HepG2 (cell line): ENCODE results near the gene TEX19. TPM values are rescaled to one million over a fixed set of nuclear protein-coding genes. Genes with fewer than 3 reads are reported as not detected.
A peak's percentile ranks its signal among the peaks of the same experiment; 100 is the strongest.

Experiments
- ARID4A ChIP-seq: sonication (generic); formaldehyde crosslinking; IDR thresholded peaks from 2 replicates; pipeline ENCODE4 v1.5.0; 2020; ENCODE audit warnings: mild to moderate bottlenecking, missing genetic modification reagents, borderline replicate concordance
- ATF1 ChIP-seq: IDR thresholded peaks from 2 replicates; pipeline ENCODE4 v1.6.1; 2016; ENCODE audit warnings: mild to moderate bottlenecking, control low read depth
- GLMP ChIP-seq: sonication (generic); formaldehyde crosslinking; IDR thresholded peaks from 2 replicates; pipeline ENCODE4 v1.9.0; 2021; ENCODE audit warnings: missing genetic modification reagents, mild to moderate bottlenecking, borderline replicate concordance
- HOMEZ ChIP-seq: IDR thresholded peaks from 2 replicates; pipeline ENCODE4 v1.6.1; 2016; ENCODE audit warnings: low read depth
- KLF11 ChIP-seq: IDR thresholded peaks from 2 replicates; pipeline ENCODE4 v1.6.1; 2016; ENCODE audit warnings: missing compliant biosample characterization
- KLF12 ChIP-seq: sonication (generic); formaldehyde crosslinking; IDR thresholded peaks from 2 replicates; pipeline ENCODE4 v1.4.0; 2020; ENCODE audit warnings: missing genetic modification reagents, borderline replicate concordance
- KLF9 ChIP-seq: IDR thresholded peaks from 2 replicates; pipeline ENCODE4 v1.6.1; 2016; ENCODE audit warnings: low read depth
- MBNL3 ChIP-seq: fragments of 250-450 bp; sonication (Bioruptor Pico); conservative IDR thresholded peaks from 2 replicates; pipeline ENCODE4 v1.8.0; 2022; ENCODE audit warnings: mild to moderate bottlenecking, inconsistent platforms
- NFIC ChIP-seq: IDR thresholded peaks from 2 replicates; pipeline ENCODE4 v1.6.1; 2012; ENCODE audit warnings: mild to moderate bottlenecking, low read length, inconsistent platforms
- NFYB ChIP-seq: sonication (generic); formaldehyde crosslinking; IDR thresholded peaks from 2 replicates; pipeline ENCODE4 v1.4.0; 2020; ENCODE audit warnings: missing genetic modification reagents
- REST ChIP-seq, 2 experiments: IDR thresholded peaks; 2 replicates each; pipeline ENCODE4 v1.6.1; 2011 to 2012; ENCODE audit warnings: low read length in 2 of 2, borderline replicate concordance in 1 of 2, low read depth in 1 of 2, mild to moderate bottlenecking in 1 of 2, moderate library complexity in 1 of 2
- SRF ChIP-seq: IDR thresholded peaks from 2 replicates; pipeline ENCODE4 v1.6.1; 2011; ENCODE audit warnings: mild to moderate bottlenecking, low read depth, low read length, moderate library complexity
- TAF15 ChIP-seq: fragments of 200-400 bp; formaldehyde crosslinking; IDR thresholded peaks from one replicate; pipeline ENCODE4 v1.6.1; 2018; ENCODE audit warnings: mild to moderate bottlenecking, low read depth, low read length; ENCODE audit not compliant: poor library complexity, severe bottlenecking
- TARDBP ChIP-seq: sonication (generic); formaldehyde crosslinking; IDR thresholded peaks from 2 replicates; pipeline ENCODE4 v1.8.0; 2022; ENCODE audit warnings: mild to moderate bottlenecking, missing genetic modification reagents
- TRIM22 ChIP-seq: fragments of 450-650 bp; IDR thresholded peaks from 2 replicates; pipeline ENCODE4 v1.6.1; 2017
- TSC22D2 ChIP-seq: sonication (generic); formaldehyde crosslinking; IDR thresholded peaks from 2 replicates; pipeline ENCODE4 v1.5.1; 2020; ENCODE audit warnings: missing genetic modification reagents, mild to moderate bottlenecking, borderline replicate concordance
- polyA plus RNA-seq, 8 experiments: library from polyadenylated mRNA; depleted of rRNA in 3 of 8; stranded (reverse) in 7 of 8; unstranded in 1 of 8; fragments of >200 nt; fragmentation: Illumina TruSeq in 4 of 8; extraction: Trizol in 4 of 8; gene quantifications; 2 replicates each; pipeline versions ENCODE4 v1.2.1 to v1.2.3, GENCODE V29; 2011 to 2016; ENCODE audit warnings: low read depth in 4 of 8, missing spikeins in 1 of 8, mixed read lengths in 1 of 8; ENCODE audit not compliant: insufficient read depth in 1 of 8
- total RNA-seq, 5 experiments: library from RNA; depleted of rRNA; stranded (reverse); fragments of >200 nt; fragmentation: Illumina TruSeq; extraction: Trizol; gene quantifications; 2 replicates each; pipeline ENCODE4 v1.2.3, GENCODE V29; 2016; ENCODE audit warnings: low read depth in 1 of 5

TEX19 gene
- total and polyA plus RNA-seq, 2 of the 13 experiments (the other 11 are each of a cell fraction or from before 2014, with no cell fraction given): 1.3 to 6.0 TPM

GRCh38 chr17:82412535-82413520 is 53.8 kb downstream of the TEX19 start (continued):
- TF ChIP-seq REST (IDR thresholded peaks at IDR 0.05; ENCODE audit: borderline replicate concordance in 1 of 2, low read depth in 1 of 2, low read length in 2 of 2) (no peak), TARDBP (peak; percentile 51; the same call in 1 of the 2 replicates), MBNL3 (CRISPR knock-in tag) (no peak), HOMEZ (CRISPR knock-in tag) (no peak), ARID4A (CRISPR knock-in tag) (no peak; the same call in 1 of the 2 replicates), NFIC (peak; percentile 81), KLF11 (CRISPR knock-in tag) (no peak), TRIM22 (no peak), TAF15 (no peak), KLF12 (CRISPR knock-in tag) (no peak), ATF1 (CRISPR knock-in tag) (no peak), GLMP (CRISPR knock-in tag) (no peak), TSC22D2 (CRISPR knock-in tag) (no peak), SRF (no peak), NFYB (CRISPR knock-in tag) (no peak), KLF9 (CRISPR knock-in tag) (no peak)
